T-helper 2 cell treated with Interferon-gamma antibody and Interleukin-4, amounts not matched to agents 100 ng/mL and 5 ng/mL, for 36 hours (primary cell): ENCODE measurements around the gene PPP4R3B. TPM values are rescaled to one million over a fixed set of nuclear protein-coding genes. Genes with fewer than 3 reads are reported as not detected.

ENCODE experiments used
- intact Hi-C: fragments of 100-400 bp; cut with micrococcal nuclease; formaldehyde crosslinking; loops from one replicate; pipeline ENCODE4 v1.15.1; 2023
- total RNA-seq: library from RNA; stranded (reverse); gene quantifications from 2 replicates; pipeline ENCODE4 v1.2.3, GENCODE V29; 2022

The PPP4R3B gene
- 74.7 and 80.4 TPM in 2 replicates for total RNA-seq

GRCh38 chr2:55617175-55618024, at the start of gene PPP4R3B:
TSS of gene PPP4R3B (minus strand) at chr2:55617622. CDS start at chr2:55617285, 337 bp downstream.
- intact Hi-C loops = loop anchor here (1.0 to 10.0 kb wide), 13 partner anchors 76 to 1831 kb away; partner anchors contain the start of genes ACYP2, ASB3, CFAP36 and CLHC1

- intact Hi-C loops = no loop called here
Observed at GRCh38 chr2:55653255-55653654, 35.8 kb upstream of the PPP4R3B start.

- intact Hi-C loops = no loop called here
Observed at GRCh38 chr2:55649211-55649610, 31.8 kb upstream of the PPP4R3B start.

GRCh38 chr2:55636831-55637230, 19.4 kb upstream of the PPP4R3B start:
- intact Hi-C loops = no loop called here

GRCh38 chr2:55628931-55629330, 11.5 kb upstream of the PPP4R3B start:
- intact Hi-C loops = no loop called here

- intact Hi-C loops = no loop called here
Observed at GRCh38 chr2:55627915-55628314, 10.5 kb upstream of the PPP4R3B start.

GRCh38 chr2:55621802-55622201, 4.4 kb upstream of the PPP4R3B start:
- intact Hi-C loops = no loop called here

GRCh38 chr2:55620123-55620779, 2.8 kb upstream of the PPP4R3B start:
- intact Hi-C loops = no loop called here

- intact Hi-C loops = loop anchor here (5.0 to 10.0 kb wide), 3 partner anchors 336 to 1504 kb away; partner anchors contain the start of genes ACYP2 and EML6
Observed at GRCh38 chr2:55618275-55619055, 1.0 kb upstream of the PPP4R3B start.

- intact Hi-C loops = loop anchor here (5.0 to 10.0 kb wide), 3 partner anchors 336 to 1503 kb away; partner anchors contain the start of genes ACYP2 and EML6
Observed at GRCh38 chr2:55618025-55618274, 528 bp upstream of the PPP4R3B start.

GRCh38 chr2:55616551-55617174, 759 bp downstream of the PPP4R3B start:
- intact Hi-C loops = loop anchor here (1.0 to 10.0 kb wide), 14 partner anchors 77 to 1830 kb away; partner anchors contain the start of genes ACYP2, ASB3, CFAP36 and CLHC1

- intact Hi-C loops = loop anchor here (10.0 kb wide), 1 partner anchor 1497 kb away; the partner anchor contains the start of gene ACYP2
Observed at GRCh38 chr2:55611997-55612396, 5.4 kb downstream of the PPP4R3B start.

GRCh38 chr2:55610954-55611743, 6.3 kb downstream of the PPP4R3B start:
- intact Hi-C loops = loop anchor here (10.0 kb wide), 1 partner anchor 1496 kb away; the partner anchor contains the start of gene ACYP2

GRCh38 chr2:55609938-55610578, 7.4 kb downstream of the PPP4R3B start:
- intact Hi-C loops = loop anchor here (10.0 kb wide), 1 partner anchor 1495 kb away; the partner anchor contains the start of gene ACYP2

GRCh38 chr2:55609193-55609794, 8.1 kb downstream of the PPP4R3B start:
- intact Hi-C loops = no loop called here

GRCh38 chr2:55607717-55608116, 9.7 kb downstream of the PPP4R3B start:
- intact Hi-C loops = no loop called here

- intact Hi-C loops = no loop called here
Observed at GRCh38 chr2:55604027-55604565, 13.3 kb downstream of the PPP4R3B start.

GRCh38 chr2:55601849-55602248, 15.6 kb downstream of the PPP4R3B start:
- intact Hi-C loops = no loop called here
